ENCODE data around the gene TWSG1.
A peak's percentile ranks its signal among the peaks of the same experiment; 100 is the strongest.
"Not testable (repeated sequence)": the region's sequence is repeated elsewhere in the genome, so short reads cannot be mapped to it uniquely, and the experiment has no call there.

Gene TWSG1

GRCh38 chr18:9392726-9393125 is 58.2 kb downstream of the TWSG1 start:
- DNase-seq, result no peak

DNA sequence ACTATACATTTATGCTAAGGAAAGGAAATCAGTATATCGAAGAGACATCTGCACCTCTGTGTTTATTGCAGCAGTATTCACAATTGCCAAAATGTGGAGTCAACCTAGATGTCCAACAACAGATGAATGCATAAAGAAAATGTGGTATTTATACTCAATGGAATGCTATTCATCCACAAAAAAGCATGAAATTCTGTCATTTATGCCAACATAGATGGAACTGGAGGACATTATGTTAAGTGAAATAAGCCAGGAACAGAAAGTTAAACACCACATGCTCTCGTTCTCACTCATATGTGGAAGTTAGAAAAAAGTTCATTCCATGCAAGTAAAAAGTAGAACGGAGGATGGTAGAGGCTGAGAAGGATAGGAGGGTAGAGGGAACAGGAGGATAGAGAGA is 59.5 kb downstream of the TWSG1 start:
- no peak for DNase-seq

- no peak for DNase-seq
Measured at GRCh38 chr18:9400197-9400596, 65.6 kb downstream of the TWSG1 start.

- DNase-seq, result no peak
Measured at GRCh38 chr18:9401176-9401575, 66.6 kb downstream of the TWSG1 start.

DNA sequence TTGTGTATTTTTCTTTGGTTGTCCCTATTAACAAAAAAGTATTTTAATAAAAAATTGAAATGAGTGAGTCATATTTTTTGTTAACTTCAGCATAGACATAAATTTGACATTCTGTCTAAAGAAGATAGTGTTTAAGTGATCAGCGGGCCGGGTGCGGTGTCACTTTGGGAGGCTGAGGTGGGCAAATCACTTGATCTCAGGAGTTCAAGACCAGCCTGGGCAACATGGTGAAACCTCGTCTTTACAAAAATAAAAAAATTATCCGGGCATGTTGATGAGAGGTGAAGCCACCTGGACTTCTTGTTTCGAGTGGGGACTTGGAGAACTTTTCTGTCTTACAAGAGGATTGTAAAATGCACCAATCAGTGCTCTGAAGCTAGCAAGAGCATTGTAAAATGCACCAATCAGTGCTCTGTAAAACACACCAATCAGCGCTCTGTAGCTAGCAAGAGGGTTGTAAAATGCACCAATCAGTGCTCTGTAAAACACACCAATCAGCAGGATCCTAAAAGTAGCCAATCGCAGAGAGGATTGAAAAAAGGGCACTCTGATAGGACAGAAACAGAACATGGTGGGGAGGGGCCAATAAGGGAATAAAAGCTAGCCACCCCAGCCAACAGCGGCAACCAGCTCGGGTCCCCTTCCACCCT is 67.9 kb downstream of the TWSG1 start:
- not testable (repeated sequence) for DNase-seq

DNA sequence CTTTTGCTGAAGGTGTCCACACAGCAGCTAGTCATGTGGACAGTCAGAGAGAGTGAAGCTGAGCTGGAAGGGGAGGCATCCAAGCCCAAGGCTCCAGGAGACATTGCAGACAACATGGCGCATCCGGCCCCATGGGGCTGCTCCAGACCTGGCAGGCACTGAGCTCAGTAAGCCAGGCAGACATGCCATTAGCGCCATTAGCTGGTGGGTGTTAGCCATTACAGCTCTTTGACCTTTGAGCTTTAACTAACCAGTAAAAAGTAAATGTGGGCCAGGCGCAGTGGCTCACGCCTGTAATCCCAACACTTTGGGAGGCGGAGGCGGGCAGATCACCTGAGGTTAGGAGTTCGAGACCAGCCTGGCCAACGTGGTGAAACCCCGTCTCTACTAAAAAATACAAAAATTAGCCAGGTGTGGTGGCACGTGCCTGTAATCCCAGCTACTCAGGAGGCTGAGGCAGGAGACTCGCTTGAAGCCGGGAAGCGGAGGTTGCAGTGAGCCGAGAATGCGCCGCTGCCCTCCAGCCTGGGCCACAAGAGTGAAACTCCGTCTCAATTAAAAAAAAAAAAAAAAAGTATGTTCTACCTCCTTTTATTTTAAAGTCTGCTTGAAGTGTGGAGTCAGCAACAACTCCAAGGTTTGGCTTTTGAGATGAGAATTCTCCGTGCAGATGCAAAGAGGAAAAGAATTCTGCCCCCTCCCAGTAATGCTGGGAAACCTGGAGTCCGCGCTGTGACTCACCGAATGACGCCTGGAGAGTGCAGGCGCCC is 69.4 kb downstream of the TWSG1 start:
- DNase-seq, result peak; percentile 12

DNA sequence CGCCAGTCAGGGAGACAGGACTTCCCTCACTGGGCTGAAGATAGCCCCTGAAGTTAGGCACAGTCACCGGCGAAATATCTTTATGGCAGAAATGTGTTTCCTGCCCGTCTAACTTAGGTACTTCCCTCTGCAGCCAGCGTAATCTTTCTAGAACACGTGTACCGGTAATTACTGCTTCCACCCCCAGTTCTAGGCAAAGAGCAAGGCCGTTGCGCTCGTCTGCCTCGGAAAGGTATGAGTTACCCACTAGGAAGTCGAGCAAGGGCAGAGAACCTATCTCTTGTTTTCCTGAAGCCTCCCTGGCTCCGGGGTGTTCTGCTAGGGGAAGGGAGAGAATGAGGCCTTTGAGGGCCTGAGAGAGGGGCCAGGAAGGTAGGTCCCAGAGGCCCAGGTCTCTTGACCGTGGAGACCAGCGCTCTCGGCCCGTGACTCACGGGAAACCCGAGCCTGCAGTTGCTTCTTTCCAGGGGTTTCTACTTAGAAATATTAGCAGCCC is 70.0 kb downstream of the TWSG1 start:
- DNase-seq, result no peak

GRCh38 chr18:9405130-9405529 is 70.6 kb downstream of the TWSG1 start:
- no peak for DNase-seq

DNA sequence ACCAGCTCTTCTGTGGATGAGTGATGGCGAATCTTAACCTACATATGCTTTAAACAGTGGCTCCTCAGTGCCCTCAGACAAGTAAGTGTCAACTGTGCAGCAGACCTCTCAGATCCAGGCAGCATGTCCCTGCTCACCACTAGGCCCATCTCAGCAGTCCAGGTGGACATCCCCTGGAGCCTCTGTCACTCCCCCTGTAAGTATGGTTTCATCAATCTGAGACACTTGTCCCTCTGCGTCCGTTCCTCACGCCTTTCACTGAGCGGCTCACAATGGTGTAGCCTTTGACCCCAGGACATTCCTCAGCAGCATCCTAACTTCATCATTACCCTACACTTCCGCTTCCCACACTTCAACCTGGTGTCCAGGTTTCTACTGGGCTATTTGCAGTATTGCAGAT is 71.4 kb downstream of the TWSG1 start:
- no peak for DNase-seq

GRCh38 chr18:9410515-9410914 is 75.9 kb downstream of the TWSG1 start:
- no peak for DNase-seq

DNA sequence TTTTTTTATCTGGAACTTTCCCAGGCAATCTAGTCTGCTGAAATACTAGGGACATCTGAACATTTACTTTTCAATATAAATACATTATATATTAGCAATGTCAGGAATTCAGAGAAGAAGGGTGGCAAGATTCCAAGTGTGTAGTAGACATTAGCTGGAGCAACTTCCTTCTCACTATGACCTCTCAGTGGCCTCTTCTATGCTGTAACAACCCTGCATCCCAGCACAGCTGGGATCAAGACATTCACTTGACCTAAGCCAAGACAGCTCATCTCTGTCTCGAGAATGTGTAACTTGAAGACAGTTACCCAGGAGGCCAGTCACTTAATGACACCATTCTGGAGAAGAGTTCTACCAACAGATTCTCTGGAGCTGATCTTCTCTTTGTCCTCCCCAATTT is 79.0 kb downstream of the TWSG1 start:
- DNase-seq, result peak; percentile 94

DNA sequence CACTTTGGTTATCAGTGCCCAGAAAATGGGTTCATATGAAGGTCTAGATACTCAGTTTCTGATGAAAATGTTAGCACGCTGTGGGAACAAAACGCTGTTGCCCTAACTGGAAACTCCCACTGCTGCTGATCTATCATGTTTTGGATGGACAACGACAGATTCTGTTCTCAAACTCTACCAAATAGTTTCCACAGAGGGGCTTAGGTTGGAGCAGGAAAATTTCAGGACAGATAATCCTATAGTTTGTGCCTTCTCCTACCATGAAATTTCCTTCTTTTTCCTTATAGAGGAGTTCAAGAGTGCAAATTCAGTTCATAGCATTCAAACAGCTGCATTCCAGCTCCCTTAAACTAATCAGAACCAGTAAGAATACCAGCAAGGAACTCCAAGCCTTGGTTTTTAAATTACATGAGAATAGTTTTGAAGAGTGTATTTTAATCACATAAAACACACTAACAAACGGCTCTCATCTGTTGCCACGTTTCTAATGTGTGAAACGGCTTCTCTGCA is 82.0 kb downstream of the TWSG1 start:
- no peak for DNase-seq

DNA sequence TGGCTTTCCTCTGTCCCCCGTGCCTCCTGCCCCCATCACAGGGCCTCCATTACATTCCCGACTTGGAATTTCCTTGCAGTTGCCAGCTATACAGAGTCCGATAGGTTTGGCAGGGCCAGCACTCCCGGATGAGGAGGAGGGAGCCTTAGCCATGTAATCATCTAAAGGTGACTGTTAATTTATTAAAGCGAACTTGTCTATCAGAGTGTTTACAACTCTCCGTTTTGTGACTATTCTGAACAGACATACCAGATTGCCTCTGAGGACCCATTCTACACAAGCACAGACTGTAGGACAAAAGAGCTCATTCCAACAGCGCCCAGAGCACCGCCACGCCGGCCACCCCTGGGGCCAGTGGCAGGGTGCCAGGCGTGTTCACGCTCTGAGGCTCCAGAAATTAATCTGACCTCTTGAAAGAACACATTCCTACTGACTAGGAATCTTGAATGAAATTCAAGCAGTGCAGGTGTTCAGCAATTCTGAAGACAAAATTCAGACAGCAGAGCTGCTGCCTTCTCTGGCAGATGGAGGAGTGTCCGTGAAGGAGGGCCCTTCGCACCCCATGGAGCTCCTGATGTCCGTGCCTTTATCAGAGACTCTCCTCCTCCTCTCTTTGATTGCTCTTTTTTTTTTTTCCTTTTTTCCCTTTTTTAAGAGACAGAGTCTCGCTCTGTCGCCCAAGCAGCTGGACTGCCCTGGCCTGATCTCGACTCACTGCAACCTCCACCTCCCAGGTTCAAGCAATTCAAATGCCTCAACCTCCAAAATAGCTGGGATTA is 82.7 kb downstream of the TWSG1 start:
- peak; percentile 85 for DNase-seq

GRCh38 chr18:9418047-9418690 is 83.6 kb downstream of the TWSG1 start:
- DNase-seq, result no peak

DNA sequence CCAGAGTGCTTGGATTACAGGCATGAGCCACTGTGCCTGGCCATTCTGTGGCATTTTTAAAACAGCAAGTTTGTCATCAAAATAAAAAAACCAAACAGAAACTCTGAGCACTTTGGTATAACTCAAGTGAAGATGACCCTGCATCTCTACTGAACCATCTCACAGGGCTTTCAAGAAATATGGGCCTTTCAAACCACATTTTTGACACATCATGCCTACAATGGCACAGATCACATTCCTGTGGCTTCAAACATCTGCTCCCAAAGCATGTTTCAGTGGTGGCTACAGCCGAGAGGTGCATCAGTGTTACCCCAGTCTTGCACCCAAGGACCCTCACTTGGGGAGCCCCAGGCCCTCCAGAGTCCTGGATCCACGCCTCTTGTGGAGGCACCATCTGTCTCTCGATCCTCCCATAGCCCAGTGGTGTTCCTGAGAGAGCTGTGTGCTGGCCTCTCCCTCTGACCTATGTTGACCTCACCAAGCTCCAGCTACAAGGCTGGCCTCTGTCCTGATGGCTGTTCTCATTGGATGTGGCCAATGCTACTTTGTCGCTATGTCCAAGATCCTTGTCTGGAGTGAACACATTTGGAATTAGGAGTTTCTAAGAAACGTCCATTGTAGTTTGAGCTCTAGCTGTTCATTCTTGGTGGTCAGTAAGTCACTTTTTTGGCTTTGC is 85.5 kb downstream of the TWSG1 start:
- peak; percentile 74 for DNase-seq

GRCh38 chr18:9421096-9421900 is 86.7 kb downstream of the TWSG1 start:
- no peak for DNase-seq

GRCh38 chr18:9421901-9422327 is 87.3 kb downstream of the TWSG1 start:
- DNase-seq, result no peak

- no peak for DNase-seq
Measured at GRCh38 chr18:9422816-9423519, 88.4 kb downstream of the TWSG1 start.

GRCh38 chr18:9423648-9424047 is 89.1 kb downstream of the TWSG1 start:
- not testable (repeated sequence) for DNase-seq

DNA sequence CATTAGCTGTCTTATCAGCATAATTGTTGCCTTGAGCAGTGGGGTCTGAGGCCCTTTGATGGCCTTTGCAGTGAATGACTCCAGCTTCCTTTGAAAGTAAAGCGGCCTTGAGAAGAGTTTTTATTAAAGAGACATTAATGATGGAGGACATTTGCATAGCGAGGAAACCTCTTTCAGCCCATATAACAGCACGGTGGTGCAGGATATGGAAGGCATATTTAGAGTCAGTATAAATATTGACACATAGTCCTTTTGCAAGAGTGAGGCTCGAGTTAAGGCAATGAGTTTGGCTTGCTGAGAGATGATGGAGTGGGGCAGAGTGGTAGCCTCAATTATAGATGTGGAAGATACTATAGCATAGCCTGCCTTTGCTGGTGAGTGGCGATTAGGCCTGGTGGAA is 89.7 kb downstream of the TWSG1 start:
- not testable (repeated sequence) for DNase-seq

Measured in fibroblast of skin of scalp (primary cell).